CD4-positive, CD25-positive, alpha-beta regulatory T cell (primary cell): ENCODE results near the gene ZSCAN12. TPM values are rescaled to one million over a fixed set of nuclear protein-coding genes. Genes with fewer than 3 reads are reported as not detected.

ENCODE experiments used
- ATAC-seq, 2 donors: fragments of 150-1000 bp; cut with Tn5 transposase; one replicate each; pipeline ENCODE4 v1.10.0; 2021; ENCODE audit warnings: low read depth in 2 of 2, moderate number of reproducible peaks in 2 of 2, moderate library complexity in 1 of 2
- DNase-seq, 3 donors: peaks; one replicate each; pipeline versions ENCODE4 v3.0.0 to v3.0.0-alpha.2; 2012 to 2022; ENCODE audit warnings: mixed read lengths in 1 of 3
- H3K27ac ChIP-seq: one replicate; pipeline ENCODE4 v1.7.0; 2013; ENCODE audit warnings: mild to moderate bottlenecking, low read length; ENCODE audit not compliant: insufficient read depth, poor library complexity, severe bottlenecking
- H3K27me3 ChIP-seq: one replicate; pipeline ENCODE4 v1.7.0; 2013; ENCODE audit warnings: low read length; ENCODE audit not compliant: control insufficient read depth, insufficient read depth
- H3K36me3 ChIP-seq: one replicate; pipeline ENCODE4 v1.7.0; 2013; ENCODE audit warnings: mild to moderate bottlenecking, low read length, moderate library complexity; ENCODE audit not compliant: control insufficient read depth, insufficient read depth
- H3K4me1 ChIP-seq: 2 replicates; pipeline ENCODE4 v1.7.0; 2013; ENCODE audit warnings: mild to moderate bottlenecking, low read length; ENCODE audit not compliant: insufficient read depth, control insufficient read depth, poor library complexity, severe bottlenecking
- H3K4me3 ChIP-seq: one replicate; pipeline ENCODE4 v1.7.0; 2013; ENCODE audit warnings: low read depth, mild to moderate bottlenecking, low read length, moderate library complexity
- H3K9me3 ChIP-seq, 2 experiments: 1 replicate in 1 of 2; 2 replicates in 1 of 2; pipeline ENCODE4 v1.7.0; 2013; ENCODE audit warnings: low read length in 2 of 2, mild to moderate bottlenecking in 1 of 2, moderate library complexity in 1 of 2; ENCODE audit not compliant: control insufficient read depth in 2 of 2
- H3K27ac Mint-ChIP-seq, 3 donors: one replicate each; pipeline ENCODE4 v1.8.0; 2020 to 2022; ENCODE audit warnings: mild to moderate bottlenecking in 3 of 3, mixed read lengths in 3 of 3, moderate library complexity in 2 of 3
- H3K27me3 Mint-ChIP-seq: one replicate; pipeline ENCODE4 v1.8.0; 2022; ENCODE audit warnings: mild to moderate bottlenecking, mixed read lengths
- H3K36me3 Mint-ChIP-seq: one replicate; pipeline ENCODE4 v1.8.0; 2020; ENCODE audit warnings: mixed read lengths
- H3K4me1 Mint-ChIP-seq, 4 donors: one replicate each; pipeline ENCODE4 v1.8.0; 2020 to 2022; ENCODE audit warnings: mixed read lengths in 4 of 4, mild to moderate bottlenecking in 1 of 4
- H3K4me3 Mint-ChIP-seq, 4 donors: one replicate each; pipeline ENCODE4 v1.8.0; 2020 to 2022; ENCODE audit warnings: mild to moderate bottlenecking in 4 of 4, mixed read lengths in 4 of 4, moderate library complexity in 3 of 4
- H3K9me3 Mint-ChIP-seq, 7 donors: one replicate each; pipeline ENCODE4 v1.8.0; 2020 to 2022; ENCODE audit warnings: mixed read lengths in 7 of 7, mild to moderate bottlenecking in 3 of 7, moderate library complexity in 2 of 7
- polyA plus RNA-seq, 4 donors: library from polyadenylated mRNA; unstranded; fragments of 300-500 nt; fragmentation: Illumina TruSeq; gene quantifications; one replicate each; pipeline ENCODE4 v1.2.3, GENCODE V29; 2021
- total RNA-seq: library from RNA; stranded (reverse); gene quantifications from one replicate; pipeline ENCODE4 v1.2.3, GENCODE V29; 2022

The ZSCAN12 gene
- total and polyA plus RNA-seq, 5 donors from 2014 or later, result 1.2 to 2.7 (median 2.1) TPM

GRCh38 chr6:28436404-28436803, 36.9 kb upstream of the ZSCAN12 start:
- Histone ChIP-seq H3K27me3 (no peaks in the 10 kb centered on the region), H3K36me3 (no peaks in the 10 kb centered on the region), H3K4me3 (no peak overlapping the region), H3K27ac (no peak overlapping the region), H3K4me1 (no peaks in the 10 kb centered on the region), H3K9me3 (no peaks in the 10 kb centered on the region)
- Mint-ChIP-seq H3K9me3 (no peaks in the 10 kb centered on the region), H3K4me3 (no peak overlapping the region), H3K36me3 (no peaks in the 10 kb centered on the region), H3K27ac (no peak overlapping the region), H3K4me1 (no peaks in the 10 kb centered on the region), H3K27me3 (peaks cover 20% of the 10 kb centered on the region)
- DNase-seq, result no peak
- ATAC-seq, result no peak

- Histone ChIP-seq H3K4me1 (no peaks in the 10 kb centered on the region), H3K27ac (no peak overlapping the region), H3K36me3 (no peaks in the 10 kb centered on the region), H3K9me3 (no peaks in the 10 kb centered on the region), H3K4me3 (no peak overlapping the region), H3K27me3 (no peaks in the 10 kb centered on the region)
- DNase-seq, result no peak
- ATAC-seq, result no peak
- Mint-ChIP-seq H3K36me3 (no peaks in the 10 kb centered on the region), H3K9me3 (peaks cover 0 to 4% (median 0%) of the 10 kb centered on the region in 7 donors), H3K4me3 (no peak overlapping the region), H3K27me3 (peaks cover 22% of the 10 kb centered on the region), H3K4me1 (no peaks in the 10 kb centered on the region), H3K27ac (no peak overlapping the region)
Observed at GRCh38 chr6:28433119-28433518, 33.6 kb upstream of the ZSCAN12 start.

GRCh38 chr6:28429781-28430180, 30.2 kb upstream of the ZSCAN12 start:
- Histone ChIP-seq H3K9me3 (no peaks in the 10 kb centered on the region), H3K27me3 (no peaks in the 10 kb centered on the region), H3K4me3 (no peak overlapping the region), H3K4me1 (no peaks in the 10 kb centered on the region), H3K27ac (no peak overlapping the region), H3K36me3 (no peaks in the 10 kb centered on the region)
- Mint-ChIP-seq H3K27ac (no peak overlapping the region), H3K4me3 (no peak overlapping the region), H3K36me3 (no peaks in the 10 kb centered on the region), H3K9me3 (peaks cover 0 to 4% (median 0%) of the 10 kb centered on the region in 7 donors), H3K27me3 (peaks cover 21% of the 10 kb centered on the region), H3K4me1 (peaks cover 0 to 5% (median 1%) of the 10 kb centered on the region in 4 donors)
- no peak for DNase-seq
- ATAC-seq, result no peak

GRCh38 chr6:28425944-28426541, 26.5 kb upstream of the ZSCAN12 start:
- peaks cover 3% of the 10 kb centered on the region for H3K27me3 ChIP-seq
- no peaks in the 10 kb centered on the region for H3K9me3 ChIP-seq
- no peak overlapping the region for H3K4me3 ChIP-seq
- H3K36me3 ChIP-seq, result no peaks in the 10 kb centered on the region
- Mint-ChIP-seq H3K27ac (peak overlapping the region in 1 of 3 donors; percentile 16), H3K9me3 (peaks cover 0 to 4% (median 0%) of the 10 kb centered on the region in 7 donors), H3K4me1 (peaks cover 0 to 5% (median 1%) of the 10 kb centered on the region in 4 donors), H3K4me3 (no peak overlapping the region), H3K36me3 (no peaks in the 10 kb centered on the region), H3K27me3 (peaks cover 29% of the 10 kb centered on the region)
- DNase-seq (peak in 1 of 3 donors; percentile 35), ATAC-seq (no peak)
- no peak overlapping the region for H3K27ac ChIP-seq
- no peaks in the 10 kb centered on the region for H3K4me1 ChIP-seq

GRCh38 chr6:28424163-28424562, 24.6 kb upstream of the ZSCAN12 start:
- Mint-ChIP-seq H3K27ac (no peak overlapping the region), H3K27me3 (peaks cover 39% of the 10 kb centered on the region), H3K36me3 (peaks cover under 1% of the 10 kb centered on the region), H3K4me3 (no peak overlapping the region), H3K9me3 (peaks cover 0 to 2% (median 0%) of the 10 kb centered on the region in 7 donors), H3K4me1 (peaks cover 0 to 5% (median 1%) of the 10 kb centered on the region in 4 donors)
- H3K36me3 ChIP-seq, result no peaks in the 10 kb centered on the region
- H3K27me3 ChIP-seq, result peaks cover 3% of the 10 kb centered on the region
- H3K4me1 ChIP-seq, result no peaks in the 10 kb centered on the region
- peak in 1 of 3 donors; percentile 19 for DNase-seq
- no peaks in the 10 kb centered on the region for H3K9me3 ChIP-seq
- no peak for ATAC-seq
- no peak overlapping the region for H3K4me3 ChIP-seq
- no peak overlapping the region for H3K27ac ChIP-seq

- no peaks in the 10 kb centered on the region for H3K4me1 ChIP-seq
- DNase-seq (no peak), ATAC-seq (no peak)
- Mint-ChIP-seq H3K4me1 (peaks cover 0 to 5% (median 1%) of the 10 kb centered on the region in 4 donors), H3K4me3 (no peak overlapping the region), H3K27me3 (peaks cover 40% of the 10 kb centered on the region), H3K36me3 (peaks cover 4% of the 10 kb centered on the region), H3K9me3 (no peaks in the 10 kb centered on the region), H3K27ac (no peak overlapping the region)
- H3K4me3 ChIP-seq, result no peak overlapping the region
- H3K36me3 ChIP-seq, result no peaks in the 10 kb centered on the region
- H3K27ac ChIP-seq, result no peak overlapping the region
- no peaks in the 10 kb centered on the region for H3K9me3 ChIP-seq
- peaks cover 5% of the 10 kb centered on the region for H3K27me3 ChIP-seq
Observed at GRCh38 chr6:28423546-28423945, 24.0 kb upstream of the ZSCAN12 start.

GRCh38 chr6:28413681-28414080, 14.1 kb upstream of the ZSCAN12 start:
- ATAC-seq (no peak), DNase-seq (no peak)
- Histone ChIP-seq H3K27ac (no peak overlapping the region), H3K27me3 (peaks cover 14% of the 10 kb centered on the region), H3K36me3 (no peaks in the 10 kb centered on the region), H3K4me1 (no peaks in the 10 kb centered on the region), H3K9me3 (no peaks in the 10 kb centered on the region), H3K4me3 (no peak overlapping the region)
- Mint-ChIP-seq H3K4me3 (no peak overlapping the region), H3K27me3 (peaks cover 30% of the 10 kb centered on the region), H3K36me3 (no peaks in the 10 kb centered on the region), H3K9me3 (no peaks in the 10 kb centered on the region), H3K4me1 (peaks cover 0 to 6% (median 0%) of the 10 kb centered on the region in 4 donors), H3K27ac (no peak overlapping the region)

- Histone ChIP-seq H3K36me3 (no peaks in the 10 kb centered on the region), H3K4me3 (no peak overlapping the region), H3K9me3 (no peaks in the 10 kb centered on the region), H3K4me1 (no peaks in the 10 kb centered on the region), H3K27me3 (peaks cover 17% of the 10 kb centered on the region), H3K27ac (no peak overlapping the region)
- ATAC-seq, result no peak
- H3K36me3 Mint-ChIP-seq, result no peaks in the 10 kb centered on the region
- peaks cover 0 to 3% (median 0%) of the 10 kb centered on the region in 7 donors for H3K9me3 Mint-ChIP-seq
- no peak overlapping the region for H3K4me3 Mint-ChIP-seq
- no peak overlapping the region for H3K27ac Mint-ChIP-seq
- H3K27me3 Mint-ChIP-seq, result peaks cover 31% of the 10 kb centered on the region
- H3K4me1 Mint-ChIP-seq, result peaks cover 0 to 6% (median 0%) of the 10 kb centered on the region in 4 donors
- DNase-seq, result no peak
Observed at GRCh38 chr6:28410767-28411166, 11.2 kb upstream of the ZSCAN12 start.
